AG04450 (cell line): ENCODE data around the gene COL19A1. TPM values are rescaled to one million over a fixed set of nuclear protein-coding genes. Genes with fewer than 3 reads are reported as not detected.

Source experiments
- CTCF ChIA-PET: fragments of 300-600, 350-600 bp; formaldehyde crosslinking; extraction: SDS; loops from one replicate; lab custom pipeline; 2022; ENCODE audit warnings: antibody characterized with exemption, inconsistent platforms; lab: Charles Lee
- POLR2A ChIA-PET: fragments of 350-600 bp; formaldehyde crosslinking; extraction: SDS; loops from one replicate; lab custom pipeline; 2021; ENCODE audit warnings: antibody characterized with exemption, inconsistent platforms; lab: Yijun Ruan, JAX
- DNase-seq: peaks from one replicate; pipeline ENCODE4 v3.0.0-alpha.2; 2011; ENCODE audit warnings: low read depth, low spot score
- H3K27ac ChIP-seq: one replicate; pipeline ENCODE4 v1.5.1; 2012; ENCODE audit warnings: low read depth, low read length, control low read depth
- H3K27me3 ChIP-seq: one replicate; pipeline ENCODE4 v1.6.0; 2012; ENCODE audit warnings: low read length; ENCODE audit not compliant: control insufficient read depth, insufficient read depth
- H3K4me3 ChIP-seq: 2 replicates; pipeline ENCODE4 v1.5.1; 2011; ENCODE audit warnings: mild to moderate bottlenecking, low read depth, low read length, control low read depth
- H3K9me3 ChIP-seq: 2 replicates; pipeline ENCODE4 v1.5.1; 2012; ENCODE audit warnings: low read length; ENCODE audit not compliant: control insufficient read depth, insufficient read depth
- CTCF ChIP-seq: IDR thresholded peaks from 2 replicates; pipeline ENCODE4 v1.5.1; 2011; ENCODE audit warnings: low read depth, low read length, control low read depth, inconsistent platforms
- polyA plus RNA-seq: library from polyadenylated mRNA; depleted of rRNA; stranded (reverse); fragments of >200 nt; gene quantifications from 2 replicates; pipeline ENCODE4 v1.2.3, GENCODE V29; 2011

Gene COL19A1
- polyA plus RNA-seq, 1 experiment, result 0.09 TPM

GRCh38 chr6:70110126-70111022 is 244.0 kb downstream of the COL19A1 start:
- H3K4me3 ChIP-seq, result no peak overlapping the region
- POLR2A ChIA-PET, result no interaction called here
- H3K27me3 ChIP-seq, result no peaks in the 10 kb centered on the region
- DNase-seq, result no peak
- H3K9me3 ChIP-seq, result no peaks in the 10 kb centered on the region
- no peak for TF ChIP-seq CTCF
- CTCF ChIA-PET, result interaction anchor here (1.0 to 1.2 kb wide), 2 partner anchors 17 to 276 kb away, joined by 3 read pairs; no protein-coding TSS in a partner anchor
- no peak overlapping the region for H3K27ac ChIP-seq

GRCh38 chr6:70111737-70112136 is 245.4 kb downstream of the COL19A1 start:
- DNase-seq, result no peak
- Histone ChIP-seq H3K27me3 (no peaks in the 10 kb centered on the region), H3K4me3 (no peak overlapping the region), H3K9me3 (no peaks in the 10 kb centered on the region), H3K27ac (no peak overlapping the region)
- POLR2A ChIA-PET, result no interaction called here
- CTCF ChIA-PET, result no interaction called here
- no peak for TF ChIP-seq CTCF

DNA sequence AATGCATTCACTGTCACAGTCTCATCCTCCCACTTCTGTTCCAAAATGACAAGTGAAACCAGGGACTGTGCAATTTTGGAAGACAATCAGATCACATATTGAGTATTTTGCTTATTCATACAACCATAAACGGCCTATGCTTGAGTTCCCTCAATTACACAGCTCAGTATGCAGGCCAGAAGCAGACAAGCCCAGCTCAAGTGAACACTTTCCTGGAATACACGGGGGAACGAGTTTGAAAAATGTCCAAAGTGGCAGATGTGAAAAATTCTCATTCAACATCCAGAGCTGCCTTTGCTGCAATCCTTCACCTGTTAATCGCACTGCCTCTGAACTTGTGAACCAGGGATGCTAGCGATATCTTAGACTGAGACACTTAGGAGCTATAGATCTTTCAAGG is 246.4 kb downstream of the COL19A1 start:
- POLR2A ChIA-PET, result no interaction called here
- Histone ChIP-seq H3K9me3 (no peaks in the 10 kb centered on the region), H3K4me3 (no peak overlapping the region), H3K27ac (no peak overlapping the region), H3K27me3 (no peaks in the 10 kb centered on the region)
- CTCF ChIA-PET, result interaction anchor here (0.6 to 2.0 kb wide), 3 partner anchors 9 to 383 kb away, joined by 3 to 4 read pairs (median 3); no protein-coding TSS in a partner anchor
- DNase-seq, result no peak
- TF ChIP-seq CTCF, result no peak

GRCh38 chr6:70113171-70113570 is 246.8 kb downstream of the COL19A1 start:
- no peak overlapping the region for H3K4me3 ChIP-seq
- no peaks in the 10 kb centered on the region for H3K27me3 ChIP-seq
- POLR2A ChIA-PET, result no interaction called here
- TF ChIP-seq CTCF, result no peak
- no peaks in the 10 kb centered on the region for H3K9me3 ChIP-seq
- no peak for DNase-seq
- H3K27ac ChIP-seq, result no peak overlapping the region
- CTCF ChIA-PET, result interaction anchor here (0.6 to 2.0 kb wide), 3 partner anchors 10 to 384 kb away, joined by 3 to 4 read pairs (median 3); no protein-coding TSS in a partner anchor

DNA sequence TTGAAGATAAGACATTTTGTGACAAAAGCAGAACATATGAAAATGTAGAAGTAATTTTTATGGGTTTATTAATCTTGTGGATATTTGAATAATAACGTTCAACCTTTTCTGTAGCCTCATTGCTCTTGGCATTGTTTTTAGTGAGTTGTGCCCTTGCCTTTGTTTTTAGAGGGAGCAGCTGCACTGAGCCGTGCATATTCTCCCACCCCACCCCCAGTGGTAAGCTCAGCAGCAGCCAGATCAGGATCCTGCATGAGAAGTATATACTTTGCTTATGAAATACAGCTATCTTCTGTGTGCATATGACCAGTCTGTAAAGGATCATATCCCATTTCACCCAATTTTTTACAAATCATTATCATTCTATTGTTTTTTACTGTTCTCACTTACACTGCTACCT is 252.3 kb downstream of the COL19A1 start:
- Histone ChIP-seq H3K9me3 (no peaks in the 10 kb centered on the region), H3K27me3 (no peaks in the 10 kb centered on the region), H3K27ac (no peak overlapping the region), H3K4me3 (no peak overlapping the region)
- no peak for TF ChIP-seq CTCF
- no peak for DNase-seq
- POLR2A ChIA-PET, result no interaction called here
- CTCF ChIA-PET, result no interaction called here
